ENCODE data around the gene TAF1D. TPM values are rescaled to one million over a fixed set of nuclear protein-coding genes. Genes with fewer than 3 reads are reported as not detected.
"Not testable (repeated sequence)": the region's sequence is repeated elsewhere in the genome, so short reads cannot be mapped to it uniquely, and the experiment has no call there.

TAF1D gene
- total RNA-seq, 1 donor from 2014 or later: 148 TPM

- no peak overlapping the region for H3K27ac ChIP-seq
- intact Hi-C loops (cut with DNase I): no loop called here
- TF ChIP-seq POLR2A (IDR thresholded peaks at IDR 0.05): no peak
- no peak for TF ChIP-seq CTCF (IDR thresholded peaks at IDR 0.05)
- no peak for TF ChIP-seq POLR2AphosphoS5 (IDR thresholded peaks at IDR 0.05; ENCODE audit: insufficient read depth in 1 of 2, low read depth in 1 of 2)
These were observed 34.0 kb upstream of the TAF1D start for GRCh38 chr11:93775289-93775688.

GRCh38 chr11:93774560-93774959, 33.3 kb upstream of the TAF1D start:
- DNase-seq (ENCODE audit: extremely low spot score in 2 of 2); H3K27me3 ChIP-seq; H3K9me3 ChIP-seq; H3K4me3 ChIP-seq; intact Hi-C loops (cut with DNase I); H3K36me3 ChIP-seq; H3K27ac ChIP-seq; H3K4me1 ChIP-seq: not testable (repeated sequence)

More at GRCh38 chr11:93775289-93775688, 34.0 kb upstream of the TAF1D start:
- no peaks in the 10 kb centered on the region for H3K4me1 ChIP-seq
- no peak for DNase-seq (ENCODE audit: extremely low spot score in 2 of 2)
- no peaks in the 10 kb centered on the region for H3K27me3 ChIP-seq
- H3K9me3 ChIP-seq: no peaks in the 10 kb centered on the region
- no peaks in the 10 kb centered on the region for H3K36me3 ChIP-seq
- no peak overlapping the region for H3K4me3 ChIP-seq

- intact Hi-C loops (cut with DNase I): no loop called here
These were observed 32.4 kb upstream of the TAF1D start for GRCh38 chr11:93773601-93774200.

GRCh38 chr11:93773045-93773477, 31.8 kb upstream of the TAF1D start:
- H3K27me3 ChIP-seq: no peaks in the 10 kb centered on the region
- H3K36me3 ChIP-seq: no peaks in the 10 kb centered on the region
- DNase-seq (ENCODE audit: extremely low spot score in 2 of 2): no peak
- H3K4me3 ChIP-seq: no peak overlapping the region
- intact Hi-C loops (cut with DNase I): no loop called here
- no peak for TF ChIP-seq POLR2AphosphoS5 (IDR thresholded peaks at IDR 0.05; ENCODE audit: insufficient read depth in 1 of 2, low read depth in 1 of 2)
- TF ChIP-seq POLR2A (IDR thresholded peaks at IDR 0.05): no peak
- TF ChIP-seq CTCF (IDR thresholded peaks at IDR 0.05): no peak
- H3K9me3 ChIP-seq: no peaks in the 10 kb centered on the region
- H3K27ac ChIP-seq: no peak overlapping the region
- no peaks in the 10 kb centered on the region for H3K4me1 ChIP-seq

More at GRCh38 chr11:93773601-93774200, 32.4 kb upstream of the TAF1D start:
- H3K27me3 ChIP-seq: no peaks in the 10 kb centered on the region
- no peak overlapping the region for H3K4me3 ChIP-seq
- DNase-seq (ENCODE audit: extremely low spot score in 2 of 2): no peak
- H3K36me3 ChIP-seq: no peaks in the 10 kb centered on the region
- no peak for TF ChIP-seq POLR2AphosphoS5 (IDR thresholded peaks at IDR 0.05; ENCODE audit: insufficient read depth in 1 of 2, low read depth in 1 of 2)
- TF ChIP-seq POLR2A (IDR thresholded peaks at IDR 0.05): no peak
- no peak for TF ChIP-seq CTCF (IDR thresholded peaks at IDR 0.05)
- H3K9me3 ChIP-seq: no peaks in the 10 kb centered on the region
- no peaks in the 10 kb centered on the region for H3K4me1 ChIP-seq
- H3K27ac ChIP-seq: no peak overlapping the region

- intact Hi-C loops (cut with DNase I): no loop called here
- H3K9me3 ChIP-seq: no peaks in the 10 kb centered on the region
- no peak overlapping the region for H3K4me3 ChIP-seq
- no peak overlapping the region for H3K27ac ChIP-seq
- H3K36me3 ChIP-seq: no peaks in the 10 kb centered on the region
- H3K27me3 ChIP-seq: no peaks in the 10 kb centered on the region
- DNase-seq (ENCODE audit: extremely low spot score in 2 of 2): no peak
- no peaks in the 10 kb centered on the region for H3K4me1 ChIP-seq
- TF ChIP-seq CTCF (IDR thresholded peaks at IDR 0.05) (no peak), POLR2AphosphoS5 (IDR thresholded peaks at IDR 0.05; ENCODE audit: insufficient read depth in 1 of 2, low read depth in 1 of 2) (no peak), POLR2A (IDR thresholded peaks at IDR 0.05) (no peak)
These were observed 30.8 kb upstream of the TAF1D start for GRCh38 chr11:93772123-93772522.
